Measurements from ENCODE around the gene PBX2. TPM values are rescaled to one million over a fixed set of nuclear protein-coding genes. Genes with fewer than 3 reads are reported as not detected.

PBX2 gene
- total and polyA plus RNA-seq, 10 of the 15 experiments (the other 5 are each of a cell fraction or from before 2014, with no cell fraction given), result 0.84 to 66.5 (median 20.6) TPM

DNA sequence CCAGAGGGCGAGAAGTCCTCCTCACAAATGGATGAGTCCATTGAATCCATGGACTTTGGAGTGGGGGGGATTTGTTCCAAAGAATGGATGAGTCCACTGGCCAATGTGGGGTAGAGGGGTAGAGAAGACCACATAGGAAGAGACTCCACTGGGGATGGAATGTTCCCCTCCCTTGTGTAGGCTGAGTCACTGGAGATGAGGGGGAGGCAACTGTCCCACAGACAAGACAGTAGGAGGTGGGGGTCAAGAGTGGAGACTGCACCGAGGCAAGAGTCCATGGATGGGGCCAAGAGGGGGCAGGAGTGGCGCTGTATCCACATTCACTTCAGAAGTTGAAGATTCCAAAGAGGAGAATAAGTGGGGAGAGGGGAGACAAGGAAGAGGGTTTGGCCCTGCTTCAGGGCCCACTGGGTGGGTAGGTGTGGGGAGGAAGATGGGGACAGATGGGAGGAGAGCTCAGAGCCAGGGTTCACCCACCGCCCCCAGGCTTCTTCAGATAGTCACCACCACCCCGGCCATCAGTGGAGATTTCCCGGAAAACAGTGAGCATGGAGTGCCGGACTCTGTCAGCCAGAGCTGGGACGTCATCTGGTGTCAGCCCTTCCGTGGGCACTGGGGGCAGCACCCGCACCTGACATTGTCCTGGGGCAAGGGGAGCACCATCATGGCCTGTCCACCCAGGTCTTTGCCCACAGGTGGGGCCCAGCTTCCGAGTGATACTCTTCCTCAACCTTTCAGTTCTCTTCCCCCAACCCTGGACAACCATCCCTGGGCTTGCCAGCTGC, 21.0 kb downstream of the PBX2 start:
- H3K79me2 ChIP-seq (ENCODE audit: control insufficient read depth, insufficient read depth, low read length), result no peaks in the 10 kb centered on the region
- H3K4me1 ChIP-seq (ENCODE audit: control insufficient read depth, insufficient read depth, low read length), result no peaks in the 10 kb centered on the region
- intact Hi-C loops (cut with micrococcal nuclease; ENCODE audit: unreplicated experiment), result no loop called here
- RAD21 ChIA-PET (ENCODE audit: unreplicated experiment), result no interaction called here
- SMC1A ChIA-PET (ENCODE audit: uncharacterized antibody, unreplicated experiment), result no interaction called here
- H2AFZ ChIP-seq (ENCODE audit: control insufficient read depth, low read depth, low read length), result no peak overlapping the region
- H3K36me3 ChIP-seq (ENCODE audit: control insufficient read depth in 2 of 2, insufficient read depth in 2 of 2, low read length in 1 of 2), result peaks cover 0 to 3% of the 10 kb centered on the region in 2 experiments; a peak in 1 of 4 replicates
- no TSS peak for BruUV-seq (replicated peaks)
- FAIRE-seq (no peak), ATAC-seq (no peak), DNase-seq (ENCODE audit: low read depth, low spot score) (no peak)
- in situ Hi-C loops (cut with MboI), result no loop called here
- H3K9me3 ChIP-seq (replicated peaks; ENCODE audit: control insufficient read depth, insufficient read depth, low read length), result no peaks in the 10 kb centered on the region
- no peak overlapping the region for H3K4me3 ChIP-seq
- H3K4me2 ChIP-seq (ENCODE audit: control insufficient read depth, insufficient read depth), result no peak overlapping the region
- CTCF ChIA-PET, result interaction anchor here (1.6 kb wide), 1 partner anchor 10 kb away, joined by 4 read pairs; no protein-coding TSS in a partner anchor
- TF ChIP-seq CREB1 (IDR thresholded peaks at IDR 0.05; ENCODE audit: low read depth), result no peak
- TF ChIP-seq, protein P1, sequence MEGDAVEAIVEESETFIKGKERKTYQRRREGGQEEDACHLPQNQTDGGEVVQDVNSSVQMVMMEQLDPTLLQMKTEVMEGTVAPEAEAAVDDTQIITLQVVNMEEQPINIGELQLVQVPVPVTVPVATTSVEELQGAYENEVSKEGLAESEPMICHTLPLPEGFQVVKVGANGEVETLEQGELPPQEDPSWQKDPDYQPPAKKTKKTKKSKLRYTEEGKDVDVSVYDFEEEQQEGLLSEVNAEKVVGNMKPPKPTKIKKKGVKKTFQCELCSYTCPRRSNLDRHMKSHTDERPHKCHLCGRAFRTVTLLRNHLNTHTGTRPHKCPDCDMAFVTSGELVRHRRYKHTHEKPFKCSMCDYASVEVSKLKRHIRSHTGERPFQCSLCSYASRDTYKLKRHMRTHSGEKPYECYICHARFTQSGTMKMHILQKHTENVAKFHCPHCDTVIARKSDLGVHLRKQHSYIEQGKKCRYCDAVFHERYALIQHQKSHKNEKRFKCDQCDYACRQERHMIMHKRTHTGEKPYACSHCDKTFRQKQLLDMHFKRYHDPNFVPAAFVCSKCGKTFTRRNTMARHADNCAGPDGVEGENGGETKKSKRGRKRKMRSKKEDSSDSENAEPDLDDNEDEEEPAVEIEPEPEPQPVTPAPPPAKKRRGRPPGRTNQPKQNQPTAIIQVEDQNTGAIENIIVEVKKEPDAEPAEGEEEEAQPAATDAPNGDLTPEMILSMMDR (IDR thresholded peaks at IDR 0.05 in 2 of 3, conservative IDR thresholded peaks at IDR 0.05 in 1 of 3; ENCODE audit: control insufficient read depth in 2 of 3, extremely low read depth in 1 of 3, insufficient read depth in 1 of 3, low read depth in 3 of 3, low read length in 3 of 3), result peak in 1 of 3 experiments; percentile 3; a peak in 1 of 6 replicates
- H3K27me3 ChIP-seq (replicated peaks in 1 of 2; ENCODE audit: control insufficient read depth in 2 of 2, insufficient read depth in 2 of 2, low read length in 1 of 2), result no peaks in the 10 kb centered on the region
- WGBS (ENCODE audit: insufficient coverage, insufficient replicate concordance, low lambda C conversion rate, missing lambda C conversion rate), result 86% methylated on average over 11 of the region's 11 CpGs
- H4K20me1 ChIP-seq (ENCODE audit: control insufficient read depth, insufficient read depth), result no peaks in the 10 kb centered on the region
- H3K9ac ChIP-seq (ENCODE audit: control insufficient read depth, insufficient read depth, low read length), result no peak overlapping the region
- no peak overlapping the region for H3K27ac ChIP-seq (ENCODE audit: control insufficient read depth, insufficient read depth)
- POLR2A ChIA-PET, result no interaction called here

DNA sequence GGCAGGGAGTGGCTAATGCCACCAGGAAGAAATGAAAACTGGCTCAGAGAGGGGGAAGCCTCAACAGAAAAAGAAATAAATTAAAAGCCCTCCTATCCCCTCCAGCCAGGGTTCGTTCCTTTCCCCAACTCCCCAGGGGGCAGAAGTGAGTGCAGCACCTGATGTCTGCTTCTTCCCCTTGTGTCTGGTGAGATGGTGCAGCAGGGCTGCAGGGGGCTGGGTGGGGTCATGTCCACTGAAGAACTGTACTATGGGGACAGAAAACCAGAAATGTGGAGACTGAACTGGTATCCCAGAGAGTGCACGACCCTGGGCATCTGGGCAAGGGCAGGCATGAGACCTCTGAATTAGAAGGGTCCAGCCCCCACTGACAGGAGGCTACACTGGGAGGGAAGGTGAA, 21.7 kb downstream of the PBX2 start:
- in situ Hi-C loops (cut with MboI), result no loop called here
- TSS peak; percentile 73 for BruUV-seq (replicated peaks)
- RAD21 ChIA-PET (ENCODE audit: unreplicated experiment), result no interaction called here
- ATAC-seq, result no peak
- POLR2A ChIA-PET, result no interaction called here
- Histone ChIP-seq H2AFZ (ENCODE audit: control insufficient read depth, low read depth, low read length) (no peak overlapping the region), H3K36me3 (ENCODE audit: control insufficient read depth in 2 of 2, insufficient read depth in 2 of 2, low read length in 1 of 2) (peaks cover 0 to 3% of the 10 kb centered on the region in 2 experiments; a peak in 1 of 4 replicates), H3K4me2 (ENCODE audit: control insufficient read depth, insufficient read depth) (no peak overlapping the region), H3K9me3 (replicated peaks; ENCODE audit: control insufficient read depth, insufficient read depth, low read length) (no peaks in the 10 kb centered on the region), H3K4me1 (ENCODE audit: control insufficient read depth, insufficient read depth, low read length) (no peaks in the 10 kb centered on the region), H3K27ac (ENCODE audit: control insufficient read depth, insufficient read depth) (no peak overlapping the region), H3K9ac (ENCODE audit: control insufficient read depth, insufficient read depth, low read length) (no peak overlapping the region), H4K20me1 (ENCODE audit: control insufficient read depth, insufficient read depth) (no peaks in the 10 kb centered on the region; the same call in 1 of the 2 replicates), H3K79me2 (ENCODE audit: control insufficient read depth, insufficient read depth, low read length) (no peaks in the 10 kb centered on the region), H3K27me3 (replicated peaks in 1 of 2; ENCODE audit: control insufficient read depth in 2 of 2, insufficient read depth in 2 of 2, low read length in 1 of 2) (no peaks in the 10 kb centered on the region), H3K4me3 (no peak overlapping the region)
- FAIRE-seq, result no peak
- CTCF ChIA-PET, result no interaction called here
- SMC1A ChIA-PET (ENCODE audit: uncharacterized antibody, unreplicated experiment), result no interaction called here
- DNase-seq (ENCODE audit: low read depth, low spot score), result no peak
- 26% methylated on average over 2 of the region's 2 CpGs for WGBS (ENCODE audit: insufficient coverage, insufficient replicate concordance, low lambda C conversion rate, missing lambda C conversion rate)
- intact Hi-C loops (cut with micrococcal nuclease; ENCODE audit: unreplicated experiment), result no loop called here
- TF ChIP-seq IKZF1 (conservative IDR thresholded peaks at IDR 0.05), result no peak
- TF ChIP-seq, protein P2, sequence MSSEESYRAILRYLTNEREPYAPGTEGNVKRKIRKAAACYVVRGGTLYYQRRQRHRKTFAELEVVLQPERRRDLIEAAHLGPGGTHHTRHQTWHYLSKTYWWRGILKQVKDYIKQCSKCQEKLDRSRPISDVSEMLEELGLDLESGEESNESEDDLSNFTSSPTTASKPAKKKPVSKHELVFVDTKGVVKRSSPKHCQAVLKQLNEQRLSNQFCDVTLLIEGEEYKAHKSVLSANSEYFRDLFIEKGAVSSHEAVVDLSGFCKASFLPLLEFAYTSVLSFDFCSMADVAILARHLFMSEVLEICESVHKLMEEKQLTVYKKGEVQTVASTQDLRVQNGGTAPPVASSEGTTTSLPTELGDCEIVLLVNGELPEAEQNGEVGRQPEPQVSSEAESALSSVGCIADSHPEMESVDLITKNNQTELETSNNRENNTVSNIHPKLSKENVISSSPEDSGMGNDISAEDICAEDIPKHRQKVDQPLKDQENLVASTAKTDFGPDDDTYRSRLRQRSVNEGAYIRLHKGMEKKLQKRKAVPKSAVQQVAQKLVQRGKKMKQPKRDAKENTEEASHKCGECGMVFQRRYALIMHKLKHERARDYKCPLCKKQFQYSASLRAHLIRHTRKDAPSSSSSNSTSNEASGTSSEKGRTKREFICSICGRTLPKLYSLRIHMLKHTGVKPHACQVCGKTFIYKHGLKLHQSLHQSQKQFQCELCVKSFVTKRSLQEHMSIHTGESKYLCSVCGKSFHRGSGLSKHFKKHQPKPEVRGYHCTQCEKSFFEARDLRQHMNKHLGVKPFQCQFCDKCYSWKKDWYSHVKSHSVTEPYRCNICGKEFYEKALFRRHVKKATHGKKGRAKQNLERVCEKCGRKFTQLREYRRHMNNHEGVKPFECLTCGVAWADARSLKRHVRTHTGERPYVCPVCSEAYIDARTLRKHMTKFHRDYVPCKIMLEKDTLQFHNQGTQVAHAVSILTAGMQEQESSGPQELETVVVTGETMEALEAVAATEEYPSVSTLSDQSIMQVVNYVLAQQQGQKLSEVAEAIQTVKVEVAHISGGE (CRISPR knock-in tag; IDR thresholded peaks at IDR 0.05), result no peak
- no peak for TF ChIP-seq DPF2 (IDR thresholded peaks at IDR 0.05)
- no peak for TF ChIP-seq ATF7 (IDR thresholded peaks at IDR 0.05; ENCODE audit: low read depth)
- TF ChIP-seq MEF2A (IDR thresholded peaks at IDR 0.05; ENCODE audit: insufficient read depth, low read depth, low read length), result no peak
- no peak for TF ChIP-seq ZSCAN29 (IDR thresholded peaks at IDR 0.05)
- no peak for TF ChIP-seq NFYB (IDR thresholded peaks at IDR 0.05; ENCODE audit: insufficient read depth, low read depth, low read length)
- no peak for TF ChIP-seq SUPT20H (IDR thresholded peaks at IDR 0.05; ENCODE audit: borderline replicate concordance, control insufficient read depth, low read depth, low read length)
- no peak for TF ChIP-seq ZNF217 (IDR thresholded peaks at IDR 0.05)
